ENCODE results near the gene REG4. TPM values are rescaled to one million over a fixed set of nuclear protein-coding genes. Genes with fewer than 3 reads are reported as not detected.

Gene REG4
- total and polyA plus RNA-seq, 2 of the 13 experiments (the other 11 are each of a cell fraction or from before 2014, with no cell fraction given), result not detected

DNA sequence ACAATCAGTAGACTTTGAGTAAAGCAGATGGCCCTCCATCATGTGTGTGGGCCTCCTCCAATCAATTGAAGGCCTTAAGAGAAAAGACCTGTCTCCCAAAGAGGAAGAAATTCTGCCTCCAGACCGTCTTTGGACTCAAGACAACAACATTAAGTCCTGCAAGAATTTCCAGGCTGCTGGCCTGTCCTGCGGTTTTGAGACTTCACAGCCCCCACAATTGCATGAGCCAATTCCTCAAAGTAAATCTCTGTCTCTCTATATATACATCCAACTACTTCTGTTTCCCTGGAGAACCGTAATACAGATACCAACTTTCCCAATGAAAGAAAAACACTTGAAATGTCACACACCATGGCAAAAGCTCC, 16.4 kb downstream of the REG4 start:
- DNase-seq (ENCODE audit: low spot score) (no peak), FAIRE-seq (no peak), ATAC-seq (no peak)
- no TSS peak for BruUV-seq (replicated peaks)
- Histone ChIP-seq H3K79me2 (ENCODE audit: insufficient read depth, low read length) (no peaks in the 10 kb centered on the region), H3K9me3 (ENCODE audit: low read length) (no peaks in the 10 kb centered on the region), H3K4me3 (replicated peaks in 1 of 3; ENCODE audit: insufficient read depth in 1 of 3, low read depth in 2 of 3, low read length in 3 of 3) (no peak overlapping the region), H2AFZ (ENCODE audit: low read length) (no peak overlapping the region), H4K20me1 (ENCODE audit: insufficient read depth, low read length) (no peaks in the 10 kb centered on the region), H3K4me1 (ENCODE audit: insufficient read depth, low read length) (peaks cover 72% of the 10 kb centered on the region), H3K36me3 (replicated peaks in 1 of 2; ENCODE audit: control insufficient read depth in 1 of 2, insufficient read depth in 2 of 2, low read length in 2 of 2) (no peaks in the 10 kb centered on the region), H3K9ac (ENCODE audit: insufficient read depth, low read depth, low read length) (no peak overlapping the region), H3K27ac (ENCODE audit: extremely low read length, insufficient read depth, low read length) (no peak overlapping the region), H3K4me2 (ENCODE audit: low read depth, low read length) (no peak overlapping the region), H3K27me3 (ENCODE audit: control insufficient read depth in 1 of 2, insufficient read depth in 2 of 2, low read length in 2 of 2) (peaks cover 0 to 12% of the 10 kb centered on the region in 2 experiments; a peak in 1 of 5 replicates)
- no peak for TF ChIP-seq ZNF839 (CRISPR knock-in tag; IDR thresholded peaks at IDR 0.05; ENCODE audit: borderline replicate concordance)
- TF ChIP-seq, protein P1, sequence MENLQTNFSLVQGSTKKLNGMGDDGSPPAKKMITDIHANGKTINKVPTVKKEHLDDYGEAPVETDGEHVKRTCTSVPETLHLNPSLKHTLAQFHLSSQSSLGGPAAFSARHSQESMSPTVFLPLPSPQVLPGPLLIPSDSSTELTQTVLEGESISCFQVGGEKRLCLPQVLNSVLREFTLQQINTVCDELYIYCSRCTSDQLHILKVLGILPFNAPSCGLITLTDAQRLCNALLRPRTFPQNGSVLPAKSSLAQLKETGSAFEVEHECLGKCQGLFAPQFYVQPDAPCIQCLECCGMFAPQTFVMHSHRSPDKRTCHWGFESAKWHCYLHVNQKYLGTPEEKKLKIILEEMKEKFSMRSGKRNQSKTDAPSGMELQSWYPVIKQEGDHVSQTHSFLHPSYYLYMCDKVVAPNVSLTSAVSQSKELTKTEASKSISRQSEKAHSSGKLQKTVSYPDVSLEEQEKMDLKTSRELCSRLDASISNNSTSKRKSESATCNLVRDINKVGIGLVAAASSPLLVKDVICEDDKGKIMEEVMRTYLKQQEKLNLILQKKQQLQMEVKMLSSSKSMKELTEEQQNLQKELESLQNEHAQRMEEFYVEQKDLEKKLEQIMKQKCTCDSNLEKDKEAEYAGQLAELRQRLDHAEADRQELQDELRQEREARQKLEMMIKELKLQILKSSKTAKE (CRISPR knock-in tag; IDR thresholded peaks at IDR 0.05; ENCODE audit: borderline replicate concordance), result no peak
- no peak for TF ChIP-seq ZC3H13 (CRISPR knock-in tag; IDR thresholded peaks at IDR 0.05)
- no peak for TF ChIP-seq ZNF230 (CRISPR knock-in tag; IDR thresholded peaks at IDR 0.05)
- no peak for TF ChIP-seq AKAP8 (CRISPR knock-in tag; IDR thresholded peaks at IDR 0.05)
- TF ChIP-seq, protein P2, sequence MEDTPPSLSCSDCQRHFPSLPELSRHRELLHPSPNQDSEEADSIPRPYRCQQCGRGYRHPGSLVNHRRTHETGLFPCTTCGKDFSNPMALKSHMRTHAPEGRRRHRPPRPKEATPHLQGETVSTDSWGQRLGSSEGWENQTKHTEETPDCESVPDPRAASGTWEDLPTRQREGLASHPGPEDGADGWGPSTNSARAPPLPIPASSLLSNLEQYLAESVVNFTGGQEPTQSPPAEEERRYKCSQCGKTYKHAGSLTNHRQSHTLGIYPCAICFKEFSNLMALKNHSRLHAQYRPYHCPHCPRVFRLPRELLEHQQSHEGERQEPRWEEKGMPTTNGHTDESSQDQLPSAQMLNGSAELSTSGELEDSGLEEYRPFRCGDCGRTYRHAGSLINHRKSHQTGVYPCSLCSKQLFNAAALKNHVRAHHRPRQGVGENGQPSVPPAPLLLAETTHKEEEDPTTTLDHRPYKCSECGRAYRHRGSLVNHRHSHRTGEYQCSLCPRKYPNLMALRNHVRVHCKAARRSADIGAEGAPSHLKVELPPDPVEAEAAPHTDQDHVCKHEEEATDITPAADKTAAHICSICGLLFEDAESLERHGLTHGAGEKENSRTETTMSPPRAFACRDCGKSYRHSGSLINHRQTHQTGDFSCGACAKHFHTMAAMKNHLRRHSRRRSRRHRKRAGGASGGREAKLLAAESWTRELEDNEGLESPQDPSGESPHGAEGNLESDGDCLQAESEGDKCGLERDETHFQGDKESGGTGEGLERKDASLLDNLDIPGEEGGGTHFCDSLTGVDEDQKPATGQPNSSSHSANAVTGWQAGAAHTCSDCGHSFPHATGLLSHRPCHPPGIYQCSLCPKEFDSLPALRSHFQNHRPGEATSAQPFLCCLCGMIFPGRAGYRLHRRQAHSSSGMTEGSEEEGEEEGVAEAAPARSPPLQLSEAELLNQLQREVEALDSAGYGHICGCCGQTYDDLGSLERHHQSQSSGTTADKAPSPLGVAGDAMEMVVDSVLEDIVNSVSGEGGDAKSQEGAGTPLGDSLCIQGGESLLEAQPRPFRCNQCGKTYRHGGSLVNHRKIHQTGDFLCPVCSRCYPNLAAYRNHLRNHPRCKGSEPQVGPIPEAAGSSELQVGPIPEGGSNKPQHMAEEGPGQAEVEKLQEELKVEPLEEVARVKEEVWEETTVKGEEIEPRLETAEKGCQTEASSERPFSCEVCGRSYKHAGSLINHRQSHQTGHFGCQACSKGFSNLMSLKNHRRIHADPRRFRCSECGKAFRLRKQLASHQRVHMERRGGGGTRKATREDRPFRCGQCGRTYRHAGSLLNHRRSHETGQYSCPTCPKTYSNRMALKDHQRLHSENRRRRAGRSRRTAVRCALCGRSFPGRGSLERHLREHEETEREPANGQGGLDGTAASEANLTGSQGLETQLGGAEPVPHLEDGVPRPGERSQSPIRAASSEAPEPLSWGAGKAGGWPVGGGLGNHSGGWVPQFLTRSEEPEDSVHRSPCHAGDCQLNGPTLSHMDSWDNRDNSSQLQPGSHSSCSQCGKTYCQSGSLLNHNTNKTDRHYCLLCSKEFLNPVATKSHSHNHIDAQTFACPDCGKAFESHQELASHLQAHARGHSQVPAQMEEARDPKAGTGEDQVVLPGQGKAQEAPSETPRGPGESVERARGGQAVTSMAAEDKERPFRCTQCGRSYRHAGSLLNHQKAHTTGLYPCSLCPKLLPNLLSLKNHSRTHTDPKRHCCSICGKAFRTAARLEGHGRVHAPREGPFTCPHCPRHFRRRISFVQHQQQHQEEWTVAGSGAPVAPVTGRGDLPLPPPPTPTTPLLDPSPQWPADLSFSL (CRISPR knock-in tag; IDR thresholded peaks at IDR 0.05), result no peak
- TF ChIP-seq MIER3 (CRISPR knock-in tag; IDR thresholded peaks at IDR 0.05; ENCODE audit: borderline replicate concordance), result no peak
- TF ChIP-seq ONECUT2 (CRISPR knock-in tag; IDR thresholded peaks at IDR 0.05), result no peak
- TF ChIP-seq ZFX (CRISPR knock-in tag; IDR thresholded peaks at IDR 0.05; ENCODE audit: low read depth), result no peak
- TF ChIP-seq PTBP1 (IDR thresholded peaks at IDR 0.05; ENCODE audit: low read depth, low read length, poor library complexity, severe bottlenecking), result no peak
- TF ChIP-seq ZBTB38 (CRISPR knock-in tag; IDR thresholded peaks at IDR 0.05), result no peak
- no peak for TF ChIP-seq CHCHD3 (CRISPR knock-in tag; IDR thresholded peaks at IDR 0.05)
- no peak for TF ChIP-seq NR1H2 (CRISPR knock-in tag; IDR thresholded peaks at IDR 0.05; ENCODE audit: borderline replicate concordance, low read depth)
- intact Hi-C loops (cut with micrococcal nuclease; ENCODE audit: unreplicated experiment) (no loop called here), in situ Hi-C loops (cut with HindIII; ENCODE audit: extremely low pct_ligation_motif_present, low pct_unique_long_range_greater_than_20kb) (no loop called here)
- CTCF ChIA-PET (ENCODE audit: low intra/inter-chr PET ratio, low total read pairs), result no interaction called here
- POLR2A ChIA-PET, result interaction anchor here (0.8 to 1.5 kb wide), 4 partner anchors 15 to 51 kb away, joined by 3 to 5 read pairs (median 3); no protein-coding TSS in a partner anchor
- 59% methylated on average over 2 of the region's 3 CpGs for WGBS (ENCODE audit: low lambda C conversion rate)

All from HepG2 (cell line).